Embryonic facial prominence (tissue), 1 donor: ENCODE results near the gene CST11.
"Not testable (repeated sequence)": the region's sequence is repeated elsewhere in the genome, so short reads cannot be mapped to it uniquely, and the experiment has no call there.

Source experiments
- DNase-seq: peaks from one replicate; pipeline ENCODE4 v3.0.0-alpha.2; 2016; ENCODE audit errors: extremely low spot score

Gene CST11

DNA sequence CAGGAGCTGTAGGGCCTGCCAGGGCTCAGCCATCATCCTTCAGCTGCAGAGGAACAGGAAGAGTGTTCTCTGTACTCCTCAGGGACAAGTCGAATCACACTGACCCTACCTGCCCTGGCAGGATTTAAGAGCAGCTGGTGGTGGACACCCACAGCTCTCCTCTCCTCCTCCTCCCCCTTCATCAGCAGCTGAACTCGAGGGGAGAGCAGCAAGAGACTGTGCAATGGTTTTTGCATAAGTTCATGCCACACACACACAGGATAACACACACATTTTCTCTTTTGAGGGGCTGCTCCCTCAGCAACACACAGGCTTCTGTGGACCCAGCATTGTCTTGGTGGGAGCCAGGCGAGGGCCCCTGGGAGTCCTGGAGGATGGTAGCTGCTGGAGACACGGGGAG lies at the start of gene CST11:
TSS of gene CST11 (minus strand) at position 101 of the 400 bp plus-strand sequence. CDS start at position 36, 65 bp downstream.
- no peak for DNase-seq

DNA sequence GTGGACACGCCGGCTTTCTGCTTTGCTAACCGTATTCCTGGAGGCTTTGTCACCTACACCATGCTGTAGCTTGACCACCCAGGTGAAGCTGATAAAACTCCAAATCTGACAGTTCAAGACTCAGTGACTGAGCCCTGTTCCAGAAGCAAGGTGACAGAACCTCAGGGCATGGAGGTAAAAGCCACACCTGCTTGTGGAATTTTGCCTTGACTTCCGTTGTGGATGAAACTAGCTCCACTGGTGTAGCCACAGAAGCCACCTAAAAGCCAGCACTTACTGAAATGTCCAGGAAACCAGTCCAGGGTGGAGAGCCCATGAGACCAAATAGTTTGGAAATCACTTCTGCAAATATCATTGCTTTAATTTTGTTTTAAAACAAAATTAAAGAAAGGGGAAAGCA lies 49.2 kb upstream of the CST11 start:
- DNase-seq = no peak

DNA sequence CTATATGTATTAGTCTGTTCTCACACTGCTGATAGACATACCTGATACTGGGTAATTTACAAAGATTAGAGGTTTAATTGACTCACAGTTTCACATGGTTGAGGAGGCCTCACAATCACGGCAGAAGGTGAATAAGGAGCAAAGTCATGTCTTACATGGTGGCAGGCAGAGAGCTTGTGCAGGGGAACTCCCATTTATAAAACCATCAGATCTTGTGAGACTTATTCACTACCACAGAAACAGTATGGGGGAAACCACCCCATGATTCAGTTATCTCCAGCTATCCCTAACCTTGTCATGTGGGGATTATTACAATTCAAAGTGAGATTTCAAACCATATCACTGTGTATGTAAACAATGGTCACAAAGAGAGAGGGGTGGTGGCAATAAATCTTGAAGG lies 44.9 kb upstream of the CST11 start:
- no peak for DNase-seq

DNA sequence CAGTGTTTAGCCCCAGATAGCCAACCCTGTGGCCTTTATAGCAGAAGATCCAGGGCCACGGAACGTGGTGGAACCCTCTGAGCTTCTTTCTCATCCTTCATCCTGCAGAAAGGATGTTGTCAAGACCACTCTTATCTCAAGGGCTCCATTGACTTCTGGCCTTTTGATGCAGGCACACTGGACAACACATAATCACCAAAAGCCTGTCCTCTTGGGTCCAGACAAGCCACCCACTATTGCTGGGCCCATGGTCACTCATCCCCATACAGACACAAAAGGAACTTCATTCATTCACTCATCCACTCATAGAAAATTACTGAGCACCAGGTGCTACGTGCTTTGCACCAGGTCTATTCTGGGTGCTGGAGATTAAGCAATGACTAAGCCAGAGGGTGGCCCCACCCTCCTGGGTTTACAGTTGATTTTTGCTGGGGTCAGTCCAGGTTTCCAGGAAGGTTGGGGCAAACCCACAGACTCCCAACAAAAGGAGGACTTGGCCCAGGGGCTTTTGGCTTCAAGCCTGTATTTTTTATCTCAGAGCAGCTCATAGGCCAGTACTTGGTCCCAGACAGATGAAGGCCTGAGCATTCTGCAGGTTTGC lies 40.6 kb upstream of the CST11 start:
- DNase-seq = no peak

GRCh38 chr20:23492292-23492691 lies 39.6 kb upstream of the CST11 start:
- no peak for DNase-seq

DNA sequence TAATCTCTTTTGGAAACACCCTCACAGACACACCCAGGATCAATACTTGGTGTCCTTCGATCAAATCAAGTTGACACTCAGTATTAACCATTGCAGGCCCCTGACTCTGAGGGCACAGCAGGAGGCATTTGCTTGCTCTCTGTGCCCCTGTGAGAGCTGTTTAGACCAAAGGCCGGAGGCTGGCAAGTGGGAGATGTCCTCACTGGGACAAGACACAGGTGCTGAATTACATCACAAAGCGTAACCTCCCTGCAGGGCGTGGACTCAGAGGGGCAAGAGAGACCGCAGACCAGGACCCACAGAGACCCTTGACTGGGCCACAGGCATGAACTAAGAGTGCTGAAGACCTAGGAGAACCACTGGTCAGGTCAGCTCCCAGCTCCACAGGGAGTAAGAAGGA lies 38.1 kb upstream of the CST11 start, which contains the start of gene CST8:
TSS of gene CST8 (plus strand) at position 301 of the 400 bp plus-strand sequence. CDS start 551 bp downstream, outside the sequence.
- DNase-seq = no peak

- no peak for DNase-seq
These were observed 36.3 kb upstream of the CST11 start for GRCh38 chr20:23488996-23489395.

- DNase-seq = no peak
These were observed 35.8 kb upstream of the CST11 start for GRCh38 chr20:23488470-23488869.

DNA sequence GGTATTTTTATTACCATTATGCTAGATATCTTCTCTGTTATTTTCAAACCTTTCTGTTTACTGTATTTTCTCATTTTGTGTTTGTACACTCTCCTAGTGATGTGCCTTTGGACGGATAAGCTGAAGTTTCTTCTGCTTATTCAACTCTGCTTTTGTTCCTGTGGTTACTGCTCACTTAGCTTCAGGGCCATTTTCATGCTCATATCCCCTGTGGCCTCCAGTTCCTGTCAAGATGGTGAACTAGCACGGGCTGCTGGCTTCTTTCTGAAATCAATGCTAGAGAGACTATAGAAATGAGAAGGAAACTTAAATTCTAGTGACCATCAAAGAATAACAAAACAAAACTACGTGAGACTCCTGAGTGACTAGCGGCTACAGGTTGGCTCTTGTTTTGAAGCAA lies 31.4 kb upstream of the CST11 start:
- no peak for DNase-seq

GRCh38 chr20:23482138-23482537 lies 29.5 kb upstream of the CST11 start:
- DNase-seq = no peak

- DNase-seq = no peak
These were observed 26.4 kb upstream of the CST11 start for GRCh38 chr20:23479043-23479442.

DNA sequence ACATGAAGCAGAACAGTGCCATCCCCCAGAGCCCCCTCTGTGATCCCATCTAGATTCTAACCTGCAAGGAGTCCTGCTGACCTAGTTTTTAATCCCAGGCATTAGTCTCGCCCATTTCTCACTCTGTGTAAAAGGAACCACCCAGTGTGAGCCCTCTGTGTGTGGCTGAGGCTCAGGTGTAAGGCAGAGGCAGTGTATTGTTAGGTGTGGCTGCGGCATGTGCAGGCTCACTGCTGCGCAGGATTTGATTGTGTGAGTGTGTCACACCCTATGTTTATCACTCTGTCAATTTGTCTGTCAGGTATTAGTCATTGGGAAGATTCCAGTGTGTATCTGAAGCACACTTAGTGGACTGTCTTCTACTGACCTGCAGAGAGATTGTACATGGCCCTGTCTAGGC lies 24.5 kb upstream of the CST11 start:
- no peak for DNase-seq

- no peak for DNase-seq
These were observed 23.5 kb upstream of the CST11 start for GRCh38 chr20:23476015-23476754.

GRCh38 chr20:23475395-23475794 lies 22.7 kb upstream of the CST11 start:
- no peak for DNase-seq

- DNase-seq = not testable (repeated sequence)
These were observed 20.6 kb upstream of the CST11 start for GRCh38 chr20:23473293-23473692.

DNA sequence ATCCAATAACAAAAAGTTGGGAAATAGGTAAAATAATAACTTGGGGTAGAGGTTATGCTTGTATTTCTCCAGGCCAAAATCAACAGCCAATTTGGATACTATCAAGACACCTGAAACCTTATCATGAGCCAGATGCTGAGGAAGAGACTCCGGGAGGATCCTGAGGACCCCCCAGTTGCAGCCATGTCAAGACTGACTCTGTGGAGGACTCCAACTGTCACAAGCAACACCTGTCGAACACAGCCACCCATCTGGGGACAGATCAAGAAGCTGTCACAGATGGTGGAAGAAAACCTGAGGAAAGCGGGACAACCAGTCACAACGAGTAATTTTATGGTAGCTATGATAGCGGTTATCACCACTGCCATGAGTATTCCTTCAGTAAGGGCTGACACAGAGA lies 19.6 kb upstream of the CST11 start:
- not testable (repeated sequence) for DNase-seq

GRCh38 chr20:23466961-23467360 lies 14.3 kb upstream of the CST11 start:
- DNase-seq = not testable (repeated sequence)

- no peak for DNase-seq
These were observed 8.5 kb upstream of the CST11 start for GRCh38 chr20:23461180-23461579.

DNA sequence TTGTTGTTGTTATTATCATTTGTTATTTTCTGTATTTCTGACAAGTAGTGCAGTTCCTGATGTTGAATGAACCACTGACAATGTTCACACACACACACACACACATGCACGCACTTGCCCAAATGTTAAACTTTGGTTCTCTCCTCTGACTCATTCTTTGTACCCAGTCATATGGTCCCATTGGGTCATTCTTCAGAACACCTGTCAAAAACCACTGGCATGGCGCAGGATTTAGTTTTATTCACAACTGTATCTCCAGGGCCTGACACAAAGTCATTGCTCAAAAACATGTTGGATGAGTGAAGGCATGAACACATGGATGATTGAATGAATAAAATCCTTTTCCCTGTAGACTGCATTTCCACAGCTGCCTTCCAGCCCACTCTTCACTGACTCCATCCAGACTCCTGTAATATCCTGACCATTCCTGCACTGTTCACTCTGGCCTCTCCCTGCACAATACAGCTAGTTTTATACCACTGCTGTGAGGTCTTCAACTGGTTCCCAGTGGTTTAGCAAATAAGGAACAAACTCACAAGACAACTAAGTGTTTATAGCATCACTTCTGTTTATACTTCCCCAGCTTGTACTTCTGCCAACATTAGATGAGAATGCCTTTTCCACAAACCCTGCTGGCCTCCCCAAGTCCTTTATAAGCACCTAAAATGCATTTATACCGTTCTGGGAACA lies 6.9 kb upstream of the CST11 start:
- no peak for DNase-seq

DNA sequence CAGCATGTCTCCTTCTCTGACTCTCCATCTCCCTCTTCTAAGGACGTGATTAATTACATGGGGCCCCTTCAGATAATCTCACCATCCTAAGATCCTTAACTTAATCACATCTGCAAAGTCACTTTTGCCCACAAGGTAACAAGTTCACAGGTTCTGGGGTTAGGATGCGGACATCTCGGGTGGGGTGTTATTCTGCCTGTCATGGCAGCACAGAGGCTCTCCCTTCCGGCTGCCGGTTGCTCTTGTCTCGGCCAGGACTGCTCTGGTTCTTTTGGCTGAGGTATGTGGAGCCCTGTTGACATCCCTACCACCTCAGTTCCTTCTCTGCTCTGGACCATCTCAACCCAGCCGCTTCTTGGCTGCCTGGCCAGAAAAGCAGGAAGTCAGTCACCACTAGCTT lies 4.2 kb upstream of the CST11 start:
- DNase-seq = no peak

GRCh38 chr20:23456409-23456808 lies 3.7 kb upstream of the CST11 start:
- no peak for DNase-seq

- no peak for DNase-seq
These were observed 3.0 kb upstream of the CST11 start for GRCh38 chr20:23455639-23456038.

DNA sequence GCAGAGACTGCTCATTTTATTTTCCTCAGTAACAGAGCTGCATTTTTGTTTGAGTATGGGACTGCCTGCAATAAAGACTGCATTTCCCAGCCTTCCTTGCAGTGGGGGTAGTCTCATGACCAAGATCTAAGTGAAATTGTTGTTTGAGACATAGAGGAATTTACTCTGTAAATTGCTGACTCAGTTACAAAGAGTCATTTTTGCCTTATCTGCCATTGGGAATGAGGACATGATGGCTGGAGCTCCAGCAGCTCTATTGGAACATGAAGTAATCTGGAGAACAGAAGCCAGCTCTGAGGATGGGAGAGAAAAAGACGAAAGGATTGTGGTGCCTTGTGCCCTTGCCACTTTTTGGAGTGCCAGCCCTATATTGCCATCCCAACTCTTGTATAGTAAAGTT lies 2.1 kb upstream of the CST11 start:
- no peak for DNase-seq
